HG03060 (cell line): Measurements from ENCODE around the gene WNT7B.

Experiments used
- ATAC-seq: cut with Tn5 transposase; IDR thresholded peaks from one replicate; pipeline ENCODE4 v1.9.1; 2021; ENCODE audit warnings: low read depth, moderate number of reproducible peaks; ENCODE audit not compliant: unreplicated experiment

The WNT7B gene

DNA sequence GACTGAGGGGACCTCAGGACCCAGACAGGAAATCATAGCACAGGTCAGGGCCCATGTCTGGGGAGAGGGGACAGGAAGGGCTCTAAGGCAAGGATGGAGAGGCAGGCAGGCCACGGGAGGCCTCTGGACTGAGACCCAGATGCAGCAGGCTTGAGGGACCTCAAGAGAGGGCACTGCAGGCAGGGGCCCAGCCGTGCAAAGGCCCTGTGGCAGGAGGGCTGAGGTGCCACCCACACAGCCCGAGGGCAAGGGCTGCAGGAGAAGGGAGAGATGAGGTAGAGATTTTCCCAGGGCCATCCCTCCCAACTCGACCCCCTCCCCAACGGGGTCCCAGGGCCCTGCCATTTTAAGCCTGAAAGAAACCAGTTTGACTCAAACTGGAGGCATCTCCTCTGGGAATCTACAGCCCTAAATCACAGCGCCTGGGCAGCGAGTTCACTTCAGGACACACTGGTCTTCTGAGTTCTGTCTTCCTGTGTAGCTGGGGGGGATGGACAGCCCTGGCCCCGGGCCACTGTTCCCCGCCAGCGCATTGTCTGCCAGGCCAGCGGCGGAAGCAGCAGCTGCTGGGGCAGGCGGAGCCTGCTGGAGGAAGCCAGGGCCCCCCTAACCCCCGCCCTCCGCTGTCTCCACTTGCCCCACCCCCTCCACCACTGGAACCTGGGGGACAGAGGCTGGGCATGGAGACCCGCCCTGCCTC, 20.3 kb upstream of the WNT7B start:
- ATAC-seq, result no peak

DNA sequence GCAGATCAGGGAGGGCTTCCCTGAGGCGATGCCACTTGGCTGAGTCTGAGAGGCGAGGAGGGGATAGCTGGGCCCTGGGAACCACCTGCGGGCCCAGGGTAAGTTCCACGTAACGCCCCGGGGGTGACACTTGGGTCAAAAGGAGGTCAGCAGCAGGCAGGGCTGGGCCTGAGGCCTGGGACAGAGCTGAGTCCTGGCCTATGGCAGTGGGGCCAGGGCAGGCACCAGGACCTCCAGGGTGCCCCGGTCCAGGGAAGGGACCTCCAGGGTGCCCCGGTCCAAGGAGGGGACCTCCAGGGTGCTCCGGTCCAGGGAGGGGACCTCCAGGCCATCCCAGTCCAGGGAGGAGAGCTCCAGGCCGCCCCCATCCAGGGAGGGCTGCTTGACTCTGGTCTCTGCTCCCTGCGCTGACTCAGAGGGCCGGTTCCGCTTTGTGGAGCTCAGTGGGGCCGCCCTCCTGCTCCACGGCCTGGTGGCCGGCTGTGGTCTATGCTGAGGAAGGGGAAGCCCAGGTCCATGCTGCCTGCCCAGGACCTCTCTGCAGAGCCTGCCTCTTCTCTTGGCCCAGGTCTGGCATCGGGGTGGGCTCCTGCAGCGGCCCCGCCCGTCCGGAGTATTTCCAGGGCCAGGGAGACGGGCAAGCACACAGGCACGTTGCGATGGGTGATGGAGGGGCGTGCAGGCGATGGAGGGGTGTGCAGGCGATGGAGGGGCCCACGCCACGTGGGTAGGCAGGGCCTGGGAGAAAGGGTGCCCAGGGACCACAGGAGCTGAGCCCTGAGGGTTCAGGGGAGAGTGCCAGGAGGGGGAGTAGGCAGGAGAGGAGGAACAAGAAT, 19.5 kb upstream of the WNT7B start:
- ATAC-seq, result no peak

DNA sequence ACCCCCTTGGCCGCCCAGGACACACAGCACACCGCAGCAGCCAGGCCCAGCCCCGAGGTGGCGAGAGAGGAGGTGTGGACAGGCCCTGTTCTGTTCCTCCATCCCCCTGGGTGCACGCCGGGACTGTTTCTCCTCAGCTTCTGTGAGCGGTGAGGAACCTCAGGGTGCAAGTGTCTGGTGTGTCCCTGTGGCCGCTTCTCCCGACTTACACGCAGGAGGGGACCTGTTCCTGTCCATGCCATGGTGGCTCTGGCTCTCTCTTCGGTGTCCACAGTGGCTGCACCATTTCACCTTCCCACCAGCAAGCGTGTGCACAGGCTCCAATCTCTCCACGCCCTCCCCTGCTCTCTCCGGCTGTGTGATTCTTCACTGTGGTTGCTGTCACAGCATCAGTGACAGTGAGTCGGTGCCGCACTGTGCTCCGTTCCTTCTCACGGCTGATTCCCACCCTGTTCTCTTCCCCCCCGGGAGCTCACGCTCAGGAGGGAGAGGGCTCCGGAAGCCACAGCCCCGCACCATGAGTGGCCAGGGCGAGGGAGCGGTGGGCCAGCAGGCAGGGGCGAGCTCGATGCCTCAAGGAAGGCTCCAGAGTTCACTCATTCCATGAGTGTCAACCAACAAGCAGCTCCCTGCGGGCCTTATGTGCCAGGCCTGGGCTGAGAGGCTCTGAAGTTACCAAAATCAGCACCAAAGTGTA, 18.6 kb upstream of the WNT7B start:
- no peak for ATAC-seq

DNA sequence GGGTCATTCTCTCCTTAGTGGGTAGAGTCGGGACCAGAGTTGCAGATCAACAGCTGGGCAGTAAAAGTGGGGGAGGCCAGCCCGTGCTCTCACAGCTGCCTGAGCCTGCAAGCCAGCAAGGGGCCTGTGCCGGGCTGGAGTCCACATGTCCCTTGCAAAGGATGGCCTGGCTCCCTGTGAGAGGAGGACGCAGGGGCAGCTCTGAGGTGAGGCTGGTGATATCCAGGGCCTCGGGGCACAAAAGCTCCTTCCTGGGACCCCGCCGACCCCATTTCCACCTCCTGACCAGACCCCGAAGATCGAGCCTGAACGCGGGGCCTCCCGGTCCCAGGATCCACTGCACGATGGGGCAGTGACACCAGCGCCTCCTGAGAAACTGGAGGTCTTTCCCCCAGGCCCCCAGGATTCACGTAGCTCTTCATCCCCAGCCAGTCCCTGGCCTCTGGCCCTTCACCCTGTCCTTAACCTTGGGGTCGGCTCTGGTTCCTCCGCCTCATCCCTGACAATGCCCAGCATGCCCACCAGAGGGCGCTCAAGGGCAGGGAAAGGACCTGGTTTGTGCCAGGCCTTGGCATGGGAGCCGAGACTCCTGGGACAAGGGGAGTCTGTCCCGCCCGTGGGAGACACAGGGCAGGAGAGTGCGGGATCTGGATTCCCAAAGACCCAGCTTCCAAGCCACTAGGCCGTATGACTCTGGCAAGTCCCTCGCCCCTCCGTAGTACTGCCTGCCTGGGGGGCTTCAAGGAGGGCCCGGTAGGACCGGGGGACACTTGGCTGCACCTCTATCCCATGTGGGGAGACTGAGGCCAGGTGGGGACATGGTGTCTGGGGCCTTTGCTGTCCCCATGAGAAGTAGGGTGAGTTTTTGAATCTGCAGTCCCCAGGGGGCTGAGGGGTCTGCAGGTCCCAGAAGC, 17.8 kb upstream of the WNT7B start:
- no peak for ATAC-seq

DNA sequence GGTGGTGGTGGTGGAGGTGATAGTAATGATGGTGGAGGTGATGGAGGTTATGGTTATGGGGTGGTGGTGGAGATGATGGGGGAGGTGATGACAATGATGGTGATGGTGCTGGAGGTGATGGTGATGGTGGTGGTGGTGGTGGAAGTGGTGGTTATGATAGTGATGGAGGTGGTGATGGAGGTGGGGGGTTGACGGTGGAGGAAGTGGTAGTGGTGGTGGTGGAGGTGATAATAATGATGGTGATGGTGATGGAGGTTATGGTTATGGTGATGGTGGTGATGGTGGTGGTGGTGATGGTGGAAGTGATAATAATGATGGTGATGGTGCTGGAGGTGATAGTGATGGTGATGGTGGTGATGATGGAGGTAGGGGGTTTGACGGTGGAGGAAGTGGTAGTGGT, 16.9 kb upstream of the WNT7B start:
- ATAC-seq, result no peak

DNA sequence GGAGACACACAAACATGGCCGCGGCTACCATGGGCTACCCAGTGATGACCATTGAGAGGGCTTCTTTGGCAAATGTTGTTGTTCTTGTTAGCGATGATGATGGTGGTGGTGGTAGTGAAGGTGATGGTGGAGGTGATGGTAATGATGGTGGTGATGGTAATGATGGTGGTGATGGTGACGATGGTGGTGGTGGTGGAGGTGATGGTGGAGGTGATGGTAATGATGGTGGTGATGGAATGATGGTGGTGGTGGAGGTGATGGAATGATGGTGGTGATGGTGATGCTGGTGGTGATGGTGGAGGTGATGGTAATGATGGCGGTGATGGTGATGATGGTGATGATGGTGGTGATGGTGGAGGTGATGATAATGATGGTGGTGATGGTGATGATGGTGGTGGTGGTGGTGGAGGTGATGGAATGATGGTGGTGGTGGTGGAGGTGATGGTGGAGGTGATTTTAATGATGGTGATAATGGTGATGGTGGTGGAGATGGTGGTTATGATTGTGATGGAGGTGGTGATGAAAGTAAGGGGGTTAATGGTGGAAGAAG, 16.3 kb upstream of the WNT7B start:
- no peak for ATAC-seq

DNA sequence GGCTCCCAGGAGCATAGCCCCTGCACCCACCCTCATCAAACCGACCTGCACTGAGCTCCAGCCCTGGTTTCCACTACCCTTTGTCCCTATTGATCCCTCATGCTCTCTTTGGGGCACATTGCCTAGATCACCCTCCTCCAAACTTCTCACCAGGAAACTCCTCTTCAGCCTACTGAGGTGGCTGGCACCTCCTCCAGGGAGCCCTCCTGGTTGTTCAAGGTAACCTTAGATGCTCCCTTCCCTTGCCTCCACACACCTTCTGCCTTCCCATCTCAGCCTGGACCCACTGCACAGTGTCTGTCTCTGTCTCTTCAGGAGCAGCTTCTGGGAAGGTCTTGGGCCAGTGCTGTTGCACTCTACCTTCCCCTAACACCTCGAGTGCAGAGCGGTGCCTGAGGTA, 15.8 kb upstream of the WNT7B start:
- ATAC-seq, result no peak

DNA sequence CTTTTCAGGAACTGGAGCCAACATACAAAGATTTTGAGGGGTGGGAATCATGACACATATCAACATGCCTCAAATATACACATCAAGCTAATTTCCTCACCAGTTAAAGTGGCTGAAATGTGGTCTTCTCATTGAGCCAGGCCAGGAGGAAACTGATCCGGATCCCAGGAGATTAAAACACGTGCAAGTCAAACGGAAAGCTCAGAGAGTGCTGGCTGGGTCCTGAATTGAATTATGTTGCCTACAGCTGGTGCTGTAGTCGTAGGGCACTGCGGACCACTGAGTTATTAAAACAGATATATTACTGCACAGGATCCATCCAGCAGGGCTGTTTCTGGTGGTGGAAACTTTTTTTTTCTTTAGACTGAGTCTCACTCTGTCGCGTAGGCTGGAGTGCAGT, 14.1 kb upstream of the WNT7B start:
- ATAC-seq, result no peak

DNA sequence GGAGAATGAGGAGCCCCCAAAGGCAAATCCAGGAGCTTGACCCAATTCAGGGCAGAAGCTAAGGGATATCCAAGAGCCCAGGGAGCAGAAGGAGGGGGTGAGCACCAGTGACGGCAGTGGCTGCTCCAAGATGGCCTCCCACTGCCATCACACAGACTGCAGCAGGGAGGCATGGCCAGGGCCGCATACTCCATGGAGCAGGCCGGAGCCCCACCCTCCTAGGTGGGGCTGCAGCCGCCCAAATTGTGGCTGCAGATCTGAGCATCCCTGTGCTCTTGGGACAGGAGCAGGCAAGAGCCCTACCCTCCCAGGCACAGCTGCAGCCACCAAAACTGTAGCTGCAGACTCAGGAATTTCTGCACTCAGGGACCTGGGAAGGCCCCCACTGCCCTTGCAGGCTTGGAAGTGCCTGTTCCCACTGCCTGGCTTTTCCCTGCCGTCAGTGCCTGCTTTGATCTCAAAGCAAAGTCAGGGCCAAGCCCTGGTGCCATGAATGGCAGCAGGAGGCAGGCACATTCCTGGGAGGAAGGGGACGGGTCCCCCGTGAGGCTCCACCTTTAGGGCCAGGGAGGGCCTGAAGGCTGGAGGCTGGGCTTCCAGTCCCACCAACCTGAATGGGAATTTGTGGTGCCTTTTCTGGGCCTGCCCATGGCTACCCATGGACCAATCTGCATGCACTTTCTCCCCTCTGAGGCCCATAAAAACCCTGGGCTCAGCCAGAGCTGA, 10.3 kb upstream of the WNT7B start:
- ATAC-seq, result no peak

DNA sequence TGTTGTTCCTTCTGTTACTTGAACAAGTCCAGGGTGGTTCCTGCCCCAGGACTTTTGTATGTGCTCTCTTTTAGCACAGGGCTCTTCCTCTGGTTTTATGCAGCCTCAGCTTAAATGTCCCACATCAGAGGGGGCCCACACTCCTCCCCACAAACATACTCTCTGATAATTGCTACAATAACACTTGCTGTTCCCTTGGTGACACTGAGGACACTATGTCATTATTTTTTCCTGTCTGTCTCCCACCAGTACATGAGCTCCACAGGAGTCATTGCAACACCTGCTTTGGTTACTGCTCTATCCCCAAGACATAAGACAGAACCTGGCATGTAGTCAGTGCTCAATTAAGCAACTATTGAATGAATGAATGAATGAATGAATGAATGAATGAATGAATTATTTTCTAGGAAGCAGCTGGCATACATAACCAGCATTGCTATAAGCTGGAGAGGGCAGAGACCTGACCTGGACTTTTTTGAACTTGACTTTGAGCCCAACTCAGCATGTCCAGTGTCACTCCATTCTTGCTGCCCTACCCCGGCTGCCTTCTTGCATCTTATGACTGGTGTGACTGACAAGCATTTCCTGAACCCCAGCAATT, 7.5 kb upstream of the WNT7B start:
- no peak for ATAC-seq

DNA sequence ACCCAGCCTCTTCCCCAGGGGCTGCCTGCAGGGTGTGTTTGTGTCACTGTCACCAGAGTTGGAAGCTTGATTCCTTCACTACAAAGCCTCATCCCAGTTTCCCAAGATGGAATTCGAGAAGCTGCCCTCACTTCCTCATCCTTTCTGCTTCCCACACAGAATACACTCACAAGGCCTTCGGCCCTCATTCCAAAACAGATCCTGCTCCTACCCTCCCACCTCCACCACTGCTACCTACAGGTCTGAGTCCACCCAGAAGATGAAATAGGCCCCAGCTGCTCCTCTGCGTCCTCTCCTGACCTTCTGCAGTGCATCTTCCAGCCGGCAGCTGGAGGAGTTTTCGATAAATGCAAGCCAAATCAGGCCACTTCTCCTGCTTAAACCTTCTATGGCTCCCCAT, 6.8 kb upstream of the WNT7B start:
- no peak for ATAC-seq

DNA sequence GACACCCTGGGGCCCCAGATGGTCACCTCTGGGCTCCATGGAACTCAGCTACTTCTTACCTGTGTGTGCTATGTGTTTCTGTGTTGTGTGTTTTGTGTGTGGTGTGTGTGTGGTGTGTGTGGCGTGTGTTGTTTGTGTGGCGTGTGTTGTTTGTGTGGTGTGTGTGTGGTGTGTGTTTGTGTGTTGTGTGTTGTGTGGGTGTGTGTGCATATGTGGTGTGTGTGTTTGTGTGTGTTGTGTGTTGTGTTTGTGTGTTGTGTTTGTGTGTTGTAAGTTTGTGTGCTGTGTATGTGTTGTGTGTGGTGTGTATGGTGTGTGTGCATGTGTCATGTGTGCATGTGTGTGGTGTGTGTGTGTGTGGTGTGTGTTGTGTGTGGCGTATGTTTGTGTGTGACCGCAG, 3.8 kb upstream of the WNT7B start:
- no peak for ATAC-seq

DNA sequence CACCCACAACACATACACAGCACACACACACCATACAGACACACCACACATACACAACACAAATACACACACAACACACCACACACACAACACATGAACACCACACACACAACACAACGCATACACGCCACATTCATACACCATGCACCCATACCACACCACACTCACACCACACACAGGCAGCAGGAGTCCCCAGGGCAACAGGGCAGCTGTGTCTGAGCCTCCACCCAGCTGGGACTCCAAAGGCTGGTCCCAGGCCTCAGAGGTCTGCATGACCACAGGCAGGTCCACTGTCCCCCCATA, 3.3 kb upstream of the WNT7B start:
- ATAC-seq, result no peak

DNA sequence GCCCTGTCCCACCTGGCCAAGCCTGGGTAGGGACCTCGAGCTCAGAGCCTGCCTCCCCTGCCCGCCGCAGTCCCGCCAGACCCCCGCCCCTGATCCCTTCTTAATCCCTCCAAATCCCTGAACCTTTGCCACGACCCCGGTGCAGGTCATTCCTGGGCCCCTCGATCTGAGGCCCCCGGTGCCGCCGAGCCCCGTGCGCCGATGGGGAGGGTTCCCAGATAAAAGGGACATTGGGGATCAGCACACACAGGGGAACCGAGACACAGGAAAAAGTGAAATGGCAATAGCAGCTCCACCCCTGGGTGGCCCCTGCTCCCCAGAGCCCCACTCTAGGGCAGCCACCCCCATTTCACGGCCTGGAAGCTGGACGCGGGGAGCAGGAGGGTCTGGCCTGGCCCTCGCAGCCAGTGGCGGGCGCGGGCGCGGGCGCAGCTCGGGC, 1.3 kb upstream of the WNT7B start:
- no peak for ATAC-seq

DNA sequence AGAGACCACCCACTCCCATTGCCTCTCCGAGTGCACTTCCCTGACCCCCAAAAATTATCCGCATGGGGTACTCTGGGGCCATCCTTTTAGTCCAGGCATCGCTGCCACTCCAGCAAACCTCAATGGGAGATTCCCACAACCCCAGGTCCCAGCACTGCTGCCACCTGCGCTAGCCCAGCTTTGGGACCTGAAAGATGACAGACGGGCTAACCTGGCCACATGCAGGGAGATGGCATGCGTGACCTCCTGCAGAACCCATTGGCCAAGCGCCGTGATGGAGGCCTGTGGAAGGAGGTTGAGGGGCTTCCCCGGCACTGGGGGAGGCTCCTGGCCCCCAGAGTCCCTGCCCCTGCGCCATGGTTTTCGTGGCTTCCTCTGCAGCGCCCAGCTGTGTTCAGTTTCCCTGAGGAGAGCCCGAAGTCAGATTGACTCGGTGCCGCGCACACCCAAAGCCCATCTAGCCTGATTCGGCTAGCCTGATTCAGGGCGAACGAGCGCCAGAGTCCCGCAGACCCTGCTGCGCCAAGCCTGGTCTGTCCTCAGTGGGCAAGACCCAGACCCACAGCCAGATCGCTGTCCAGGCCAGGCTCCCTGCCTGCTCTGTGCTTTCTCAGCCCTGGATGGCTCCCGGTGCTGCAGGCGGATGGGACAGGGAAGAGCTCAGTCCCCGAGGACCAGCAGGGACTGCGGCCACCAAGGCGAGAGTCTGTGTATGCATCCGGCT, 751 bp upstream of the WNT7B start:
- ATAC-seq, result no peak

DNA sequence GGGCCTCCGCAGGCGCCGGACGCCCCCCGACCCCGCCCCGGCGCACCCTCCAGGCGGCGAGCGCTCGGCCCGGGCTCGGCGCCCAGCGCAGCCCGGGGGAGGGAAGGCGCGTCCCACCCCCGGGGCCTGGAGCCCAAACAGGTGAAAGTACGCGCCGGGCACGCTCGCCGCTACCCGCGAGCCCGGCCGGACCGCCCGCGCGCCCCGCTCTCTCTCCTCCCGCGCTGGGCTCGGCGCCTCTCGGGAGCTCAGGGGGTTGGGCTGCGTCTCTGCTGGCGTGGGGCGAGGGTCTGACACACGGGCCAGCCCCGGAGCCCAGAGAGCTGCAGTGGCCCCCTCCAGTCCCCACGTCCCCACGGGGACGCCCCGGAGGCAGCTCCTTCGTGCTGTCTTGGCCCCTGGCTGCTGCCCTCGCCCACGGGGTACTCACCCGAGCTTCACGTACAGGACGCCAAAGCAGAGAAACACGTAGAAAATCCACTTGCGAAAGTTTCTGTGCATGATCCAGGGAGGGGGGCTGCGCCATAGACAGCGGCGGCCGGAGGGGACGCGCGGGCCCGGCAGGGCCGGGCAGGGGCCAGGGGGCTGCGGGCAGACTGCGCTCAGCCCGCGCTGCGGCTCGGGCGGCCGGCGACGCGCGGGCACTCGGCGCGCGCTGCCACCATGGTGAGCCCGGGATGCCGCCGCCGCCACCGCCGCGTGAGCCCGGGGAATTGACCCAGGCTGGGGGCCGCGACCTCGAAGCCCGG, 534 bp downstream of the WNT7B start:
- no peak for ATAC-seq

DNA sequence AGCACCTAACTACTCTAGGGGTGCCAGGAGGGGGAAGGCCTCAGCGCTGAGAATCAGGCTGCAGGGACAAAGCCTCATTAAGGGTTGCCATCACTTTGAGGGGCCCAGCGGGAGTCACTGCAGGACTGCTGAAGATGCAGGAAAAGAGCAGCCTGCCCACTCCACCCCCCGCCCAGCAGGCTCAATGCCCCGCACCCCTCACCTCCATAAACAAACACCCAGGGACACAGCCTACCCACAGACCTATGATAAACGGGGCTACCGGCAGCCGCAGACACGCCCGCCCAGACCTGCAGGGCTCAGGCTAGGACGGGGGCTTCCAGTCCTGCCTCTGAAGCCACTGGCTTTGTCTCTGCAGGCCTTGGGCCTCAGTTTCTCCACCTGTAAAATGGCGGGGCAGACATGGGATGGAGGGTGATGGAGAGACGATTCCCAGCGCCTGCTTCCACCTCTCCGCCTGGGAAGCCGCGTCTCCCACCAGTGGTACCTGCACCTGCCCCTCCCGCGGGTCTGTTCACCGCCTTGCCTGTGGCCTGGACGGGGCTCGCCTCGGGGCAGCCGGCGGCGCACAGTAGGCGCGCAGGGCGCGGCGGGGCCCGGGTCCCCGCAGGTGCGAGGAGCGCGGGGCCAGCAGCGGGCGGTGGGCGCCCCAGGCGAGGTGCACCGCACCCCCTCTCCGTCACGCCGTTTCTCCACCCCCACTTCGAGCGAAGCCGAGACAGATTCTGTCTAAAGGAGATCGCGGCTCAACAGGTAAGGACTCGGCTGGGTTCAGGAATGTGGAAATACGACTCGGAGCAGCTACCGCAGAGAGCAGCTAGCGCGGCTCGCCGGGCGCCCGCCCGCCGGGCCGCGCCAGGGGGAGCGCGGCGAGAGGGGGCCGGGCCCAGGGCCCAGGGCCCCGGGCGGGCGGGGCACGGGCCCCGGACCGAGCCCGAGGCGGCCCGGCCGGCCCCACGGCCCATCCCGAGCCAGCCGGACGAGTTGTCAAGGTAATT, 1.5 kb downstream of the WNT7B start:
- ATAC-seq, result no peak
